ENCODE results near the gene FPGS.

GRCh38 chr9:127862075-127863011 is 59.7 kb downstream of the FPGS start:
- TF ChIP-seq CTCF (IDR thresholded peaks at IDR 0.05; ENCODE audit: low read length) (no peak), EZH2 (IDR thresholded peaks at IDR 0.05; ENCODE audit: borderline replicate concordance, low read length) (no peak)
